ENCODE data around the gene TRIM8. TPM values are rescaled to one million over a fixed set of nuclear protein-coding genes. Genes with fewer than 3 reads are reported as not detected.

Gene TRIM8
- total and polyA plus RNA-seq, 2 of the 8 experiments (the other 6 are each of a cell fraction or from before 2014, with no cell fraction given): 24.9 to 38.8 TPM

DNA sequence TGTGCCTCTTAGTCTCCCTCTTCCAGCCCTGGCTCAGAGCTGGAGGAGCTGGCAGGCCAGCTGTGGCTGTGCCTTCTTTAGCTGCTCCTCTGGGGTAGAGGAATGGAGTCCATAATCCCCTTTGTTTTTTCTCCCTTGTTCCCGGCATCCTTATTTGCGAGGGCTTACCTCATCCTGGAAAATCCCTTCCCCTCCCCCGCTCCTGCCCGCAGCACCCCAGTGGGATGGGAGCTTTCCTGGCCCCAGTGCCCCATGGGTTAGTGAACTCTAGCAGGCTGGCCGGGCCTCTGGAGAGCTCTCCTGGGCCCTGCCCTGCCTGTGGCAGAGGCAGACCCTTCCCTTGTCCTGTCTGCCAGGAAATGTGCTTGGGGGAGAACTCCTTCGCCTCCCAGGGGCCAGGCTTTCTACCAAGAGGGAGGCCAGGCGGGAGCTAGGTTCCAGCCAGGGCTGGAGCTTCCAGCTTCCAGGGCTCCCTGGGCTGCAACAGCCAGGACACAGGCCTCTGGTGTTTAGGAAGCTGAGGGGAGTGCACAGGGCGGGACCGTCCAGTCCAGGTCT is 16.5 kb upstream of the TRIM8 start (continued):
- no peak for TF ChIP-seq MAFK (IDR thresholded peaks at IDR 0.05; ENCODE audit: low read depth, low read length)
- peak; percentile 89; the same call in 1 of the 2 replicates for TF ChIP-seq RBBP5 (IDR thresholded peaks at IDR 0.05; ENCODE audit: borderline replicate concordance, low read depth, low read length)
- peak; percentile 58; the same call in 1 of the 2 replicates for TF ChIP-seq EGR1 (IDR thresholded peaks at IDR 0.05; ENCODE audit: borderline replicate concordance, low read depth, low read length)
- TF ChIP-seq, protein P1, sequence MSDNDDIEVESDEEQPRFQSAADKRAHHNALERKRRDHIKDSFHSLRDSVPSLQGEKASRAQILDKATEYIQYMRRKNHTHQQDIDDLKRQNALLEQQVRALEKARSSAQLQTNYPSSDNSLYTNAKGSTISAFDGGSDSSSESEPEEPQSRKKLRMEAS (IDR thresholded peaks at IDR 0.05): peak; percentile 57; the same call in 1 of the 2 replicates
- TF ChIP-seq KDM1A (IDR thresholded peaks at IDR 0.05; ENCODE audit: borderline replicate concordance, low read length): no peak
- peak; percentile 43 for TF ChIP-seq TAF7 (optimal IDR thresholded peaks at IDR 0.05; ENCODE audit: borderline replicate concordance, low read depth, low read length)
- TF ChIP-seq, protein P2, sequence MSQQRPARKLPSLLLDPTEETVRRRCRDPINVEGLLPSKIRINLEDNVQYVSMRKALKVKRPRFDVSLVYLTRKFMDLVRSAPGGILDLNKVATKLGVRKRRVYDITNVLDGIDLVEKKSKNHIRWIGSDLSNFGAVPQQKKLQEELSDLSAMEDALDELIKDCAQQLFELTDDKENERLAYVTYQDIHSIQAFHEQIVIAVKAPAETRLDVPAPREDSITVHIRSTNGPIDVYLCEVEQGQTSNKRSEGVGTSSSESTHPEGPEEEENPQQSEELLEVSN (IDR thresholded peaks at IDR 0.05): peak; percentile 23; the same call in 1 of the 2 replicates
- no peak for TF ChIP-seq HDAC6 (IDR thresholded peaks at IDR 0.05; ENCODE audit: low read depth, low read length)
- TF ChIP-seq TAF1 (IDR thresholded peaks at IDR 0.05; ENCODE audit: low read depth, low read length): peak; percentile 52; the same call in 1 of the 2 replicates
- TF ChIP-seq ASH2L (IDR thresholded peaks at IDR 0.05; ENCODE audit: low read length): peak; percentile 78
- peak; percentile 67; the same call in 1 of the 2 replicates for TF ChIP-seq FOSL1 (IDR thresholded peaks at IDR 0.05; ENCODE audit: insufficient read depth, low read depth, low read length)
- no peak for TF ChIP-seq CBX8 (IDR thresholded peaks at IDR 0.05; ENCODE audit: borderline replicate concordance, low read depth, low read length)
- no peak for TF ChIP-seq CTCF (IDR thresholded peaks at IDR 0.05; ENCODE audit: control extremely low read depth in 1 of 3, insufficient read depth in 1 of 3, low read depth in 1 of 3, low read length in 3 of 3)
- TF ChIP-seq YY1 (IDR thresholded peaks at IDR 0.05; ENCODE audit: low read depth, low read length): peak; percentile 80
- TF ChIP-seq POLR2A (IDR thresholded peaks at IDR 0.05; ENCODE audit: control extremely low read depth in 1 of 2, low read depth in 2 of 2, low read length in 2 of 2): peak; percentile 65 to 81; a peak in 2 of 3 replicates
- TF ChIP-seq, protein P3, sequence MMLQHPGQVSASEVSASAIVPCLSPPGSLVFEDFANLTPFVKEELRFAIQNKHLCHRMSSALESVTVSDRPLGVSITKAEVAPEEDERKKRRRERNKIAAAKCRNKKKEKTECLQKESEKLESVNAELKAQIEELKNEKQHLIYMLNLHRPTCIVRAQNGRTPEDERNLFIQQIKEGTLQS (IDR thresholded peaks at IDR 0.05; ENCODE audit: insufficient read depth, low read depth, low read length): 0 out of 2 replicates have a peak, but pooled peaks have one; percentile 28
- peak; percentile 87 for TF ChIP-seq SP1 (IDR thresholded peaks at IDR 0.05; ENCODE audit: low read depth, low read length)
- TF ChIP-seq CHD2 (IDR thresholded peaks at IDR 0.05; ENCODE audit: low read length): peak; percentile 38; the same call in 1 of the 2 replicates
